GM19397 (cell line): ENCODE data around the gene KRT83.
"Not testable (repeated sequence)": the region's sequence is repeated elsewhere in the genome, so short reads cannot be mapped to it uniquely, and the experiment has no call there.

Experiments used
- ATAC-seq: cut with Tn5 transposase; IDR thresholded peaks from one replicate; pipeline ENCODE4 v1.9.1; 2021; ENCODE audit warnings: mild to moderate bottlenecking, moderate library complexity; ENCODE audit not compliant: unreplicated experiment

Gene KRT83

GRCh38 chr12:52354200-52354599 lies 33.0 kb upstream of the KRT83 start:
- ATAC-seq: no peak

DNA sequence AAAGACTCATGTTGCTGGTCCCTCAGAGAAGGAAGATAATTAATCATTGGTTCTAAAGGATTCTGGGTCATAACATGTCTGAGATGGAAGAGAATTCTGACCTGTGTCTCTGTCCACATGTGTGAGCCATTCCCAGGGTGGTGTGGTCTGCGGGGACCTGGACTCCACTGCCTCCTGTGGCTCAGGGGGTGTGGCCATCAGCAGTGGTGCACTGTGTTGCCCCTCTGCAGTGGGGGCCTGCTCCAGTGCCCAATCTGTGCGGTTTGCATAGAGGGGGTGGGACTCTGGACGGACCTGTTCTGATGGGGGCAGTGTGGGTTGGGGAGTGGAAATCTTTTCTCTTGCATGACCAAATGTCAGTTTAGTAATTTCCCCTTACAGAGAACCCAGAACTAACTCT lies 32.6 kb upstream of the KRT83 start:
- no peak for ATAC-seq

- no peak for ATAC-seq
Measured at GRCh38 chr12:52352951-52353350, 31.8 kb upstream of the KRT83 start.

GRCh38 chr12:52351196-52352059 lies 30.2 kb upstream of the KRT83 start:
- ATAC-seq: no peak

DNA sequence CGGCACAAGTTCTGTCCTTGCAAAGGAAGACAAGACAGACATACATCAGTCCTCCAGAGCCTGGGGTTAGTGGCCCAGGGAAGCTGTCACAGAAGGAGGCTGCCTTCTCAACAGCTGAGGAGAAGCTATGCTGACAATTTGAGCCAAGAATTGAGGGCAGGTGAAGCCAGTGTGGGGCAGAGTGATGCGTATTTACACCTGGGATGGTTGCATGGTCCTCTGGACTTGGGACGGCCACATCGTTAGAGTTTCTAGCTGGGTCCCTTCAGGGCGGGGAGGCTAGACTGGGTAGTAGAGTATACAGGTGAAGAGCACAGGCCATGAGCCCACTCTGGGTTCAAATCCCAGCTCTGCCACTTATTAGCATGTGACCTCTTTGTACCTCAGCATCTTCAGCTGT lies 29.6 kb upstream of the KRT83 start:
- no peak for ATAC-seq

DNA sequence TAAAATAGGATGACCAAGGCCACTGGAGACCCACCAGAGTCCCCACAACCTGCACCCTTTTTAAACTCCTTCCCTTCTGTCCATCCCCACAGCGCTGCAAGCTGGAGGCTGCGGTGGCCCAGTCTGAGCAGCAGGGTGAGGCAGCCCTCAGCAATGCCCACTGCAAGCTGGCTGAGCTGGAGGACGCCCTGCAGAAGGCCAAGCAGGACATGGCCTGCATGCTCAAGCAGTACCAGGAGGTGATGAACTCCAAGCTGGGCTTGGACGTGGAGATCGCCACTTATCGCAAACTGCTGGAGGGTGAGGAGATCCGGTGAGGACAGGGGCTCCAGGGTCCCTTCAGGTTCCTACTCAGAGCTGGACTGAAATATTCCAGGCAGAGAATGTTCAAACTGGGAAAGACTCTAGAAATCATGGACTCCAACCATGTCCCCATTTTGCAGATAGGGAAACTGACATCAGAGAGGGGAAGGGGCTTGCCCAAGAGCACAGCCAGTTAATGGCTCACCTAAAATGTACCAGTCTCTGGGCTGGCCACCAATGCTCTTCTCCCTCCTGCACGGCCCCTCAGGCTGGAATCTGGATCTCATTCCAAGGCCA lies 28.9 kb upstream of the KRT83 start:
- no peak for ATAC-seq

- no peak for ATAC-seq
Measured at GRCh38 chr12:52349196-52349595, 28.0 kb upstream of the KRT83 start.

- no peak for ATAC-seq
Measured at GRCh38 chr12:52347551-52348510, 26.6 kb upstream of the KRT83 start.

DNA sequence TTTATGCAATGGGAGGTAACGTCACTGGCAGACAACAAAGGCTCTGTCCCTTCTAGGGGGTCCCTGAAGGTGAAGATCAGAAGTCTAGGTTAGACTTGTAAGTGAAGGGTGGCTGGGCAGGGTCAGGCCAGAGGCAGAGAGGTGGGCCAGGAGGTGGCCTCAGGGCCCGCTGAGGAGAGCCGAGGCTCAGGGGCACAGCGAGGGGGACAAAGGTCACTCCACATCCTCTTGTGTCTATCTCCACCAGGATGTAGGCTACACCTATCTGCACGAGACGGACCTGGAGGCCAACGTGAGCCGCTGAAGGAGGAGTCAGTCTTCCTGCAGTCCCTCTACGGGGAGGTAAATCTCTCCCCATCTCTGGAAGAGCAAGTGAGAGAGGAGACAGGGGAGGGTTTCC lies 25.8 kb upstream of the KRT83 start:
- ATAC-seq: no peak

- ATAC-seq: no peak
Measured at GRCh38 chr12:52346593-52346992, 25.4 kb upstream of the KRT83 start.

GRCh38 chr12:52345041-52345440 lies 23.8 kb upstream of the KRT83 start:
- not testable (repeated sequence) for ATAC-seq

- no peak for ATAC-seq
Measured at GRCh38 chr12:52344111-52344510, 22.9 kb upstream of the KRT83 start.

GRCh38 chr12:52343550-52343949 lies 22.4 kb upstream of the KRT83 start:
- ATAC-seq: no peak

GRCh38 chr12:52342781-52343490 lies 21.7 kb upstream of the KRT83 start:
- ATAC-seq: no peak

- ATAC-seq: no peak
Measured at GRCh38 chr12:52341066-52341580, 19.9 kb upstream of the KRT83 start.

DNA sequence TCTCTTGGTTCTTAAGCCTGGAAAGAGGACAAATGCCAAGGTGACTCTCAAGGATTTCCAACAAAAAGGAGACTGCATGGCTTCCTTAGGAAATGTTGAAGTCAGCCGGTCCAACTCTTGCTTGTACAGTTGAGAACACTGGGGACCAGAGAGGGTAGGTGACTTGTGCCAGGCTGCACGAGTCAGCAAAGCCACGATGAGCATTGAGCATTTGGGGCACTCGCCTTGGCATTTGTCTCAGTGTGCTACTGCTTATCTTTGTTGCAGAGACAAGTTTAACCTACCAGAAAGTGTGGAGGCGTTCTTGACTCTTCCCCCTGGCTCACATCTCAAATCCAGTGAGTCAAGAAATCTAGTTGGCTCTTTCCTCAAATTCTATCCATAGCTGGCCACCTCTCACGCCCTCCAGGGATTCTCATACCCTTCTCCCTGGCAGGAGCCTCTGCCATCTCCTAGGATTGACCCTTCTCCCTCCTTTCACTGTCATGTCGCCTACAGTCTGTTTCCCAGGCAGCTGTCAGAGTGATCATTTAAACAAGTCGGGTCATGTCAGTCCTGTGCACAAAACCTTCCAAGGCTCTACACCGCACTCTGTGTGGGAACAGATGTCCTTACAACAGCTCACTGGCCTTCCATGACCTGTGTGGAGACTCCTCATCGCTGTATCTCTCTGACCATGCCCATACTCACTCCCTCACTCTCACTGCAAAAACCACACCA lies 17.2 kb upstream of the KRT83 start:
- ATAC-seq: no peak

DNA sequence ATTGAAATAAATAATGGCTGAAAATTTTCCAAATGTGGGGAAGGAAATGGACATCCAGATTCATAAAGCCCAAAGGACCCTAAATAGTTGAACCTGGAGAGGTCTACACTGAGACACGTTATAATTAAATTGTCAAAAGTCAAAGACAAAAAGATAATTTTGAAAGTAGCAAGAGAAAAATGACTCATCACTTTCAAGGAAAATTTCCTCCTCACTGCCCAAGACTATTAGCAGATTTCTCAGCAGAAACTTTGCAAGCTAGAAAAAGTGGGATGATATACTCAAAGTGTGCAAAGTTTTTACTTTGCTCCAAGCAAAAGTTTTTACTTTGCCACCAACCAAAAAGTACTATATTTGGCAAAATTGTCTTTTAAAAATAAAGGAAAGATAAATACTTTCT lies 15.9 kb upstream of the KRT83 start:
- ATAC-seq: no peak

DNA sequence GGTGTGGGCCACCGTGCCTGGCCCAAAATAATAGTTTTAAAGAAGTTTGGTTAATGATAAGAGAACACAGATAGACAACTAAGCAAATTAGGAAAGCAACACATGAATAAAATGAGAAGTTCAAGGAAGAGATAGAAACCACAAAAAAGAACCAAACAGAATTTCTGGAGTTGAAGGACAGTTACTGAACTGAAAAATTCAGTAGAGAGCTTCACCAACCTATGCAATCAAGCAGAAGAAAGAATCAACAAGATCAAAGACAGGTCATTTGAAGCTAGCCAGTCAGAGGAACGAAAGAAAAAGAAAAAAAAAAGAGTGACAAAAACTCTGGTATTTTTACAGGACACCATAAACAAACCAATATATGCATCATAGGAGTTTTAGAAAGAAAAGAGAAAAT lies 15.4 kb upstream of the KRT83 start:
- ATAC-seq: no peak

DNA sequence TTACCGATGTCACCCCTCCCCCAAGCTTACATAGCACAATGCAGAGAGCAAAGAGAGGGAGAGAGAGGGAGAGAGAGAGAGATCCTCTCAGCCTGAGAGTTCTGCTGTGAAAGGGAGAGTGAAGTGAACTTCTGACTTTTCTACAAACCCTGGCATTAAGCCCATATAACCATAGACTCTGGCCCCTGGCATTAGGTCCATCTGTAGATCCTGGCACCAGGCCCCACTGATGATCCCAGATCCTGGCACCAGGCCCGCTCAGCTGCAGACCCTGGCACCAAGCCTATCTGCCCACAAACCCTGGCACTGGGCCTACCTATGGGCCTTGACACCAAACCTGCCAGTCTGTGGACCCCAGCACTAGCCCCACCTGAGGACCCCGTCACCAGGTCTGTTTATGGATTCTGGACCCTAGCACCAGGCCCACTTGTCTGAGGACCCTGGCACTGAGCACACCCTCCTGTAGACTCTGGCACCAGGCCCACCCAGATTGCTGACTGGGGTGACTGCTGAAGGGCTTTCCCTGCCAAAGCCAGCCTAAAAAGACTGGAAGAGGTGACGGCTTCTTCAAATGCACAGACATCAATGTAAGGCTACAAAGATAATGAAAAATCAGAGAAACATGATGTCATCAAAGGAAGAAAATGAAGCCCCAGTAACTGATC lies 14.5 kb upstream of the KRT83 start:
- ATAC-seq: no peak
